Mucosa of gallbladder (tissue), 1 donor: ENCODE measurements around the gene TSPAN5. TPM values are rescaled to one million over a fixed set of nuclear protein-coding genes. Genes with fewer than 3 reads are reported as not detected.

Experiments
- DNase-seq: peaks from one replicate; pipeline ENCODE4 v3.0.0-alpha.2; 2020; ENCODE audit warnings: low spot score
- total RNA-seq: library from RNA; stranded (reverse); gene quantifications from one replicate; pipeline ENCODE4 v1.2.1, GENCODE V29; 2021
- donor health status: DM: no; HTN: no; CAD: no.

The TSPAN5 gene
- total RNA-seq, 1 donor from 2014 or later, result 3.2 TPM

DNA sequence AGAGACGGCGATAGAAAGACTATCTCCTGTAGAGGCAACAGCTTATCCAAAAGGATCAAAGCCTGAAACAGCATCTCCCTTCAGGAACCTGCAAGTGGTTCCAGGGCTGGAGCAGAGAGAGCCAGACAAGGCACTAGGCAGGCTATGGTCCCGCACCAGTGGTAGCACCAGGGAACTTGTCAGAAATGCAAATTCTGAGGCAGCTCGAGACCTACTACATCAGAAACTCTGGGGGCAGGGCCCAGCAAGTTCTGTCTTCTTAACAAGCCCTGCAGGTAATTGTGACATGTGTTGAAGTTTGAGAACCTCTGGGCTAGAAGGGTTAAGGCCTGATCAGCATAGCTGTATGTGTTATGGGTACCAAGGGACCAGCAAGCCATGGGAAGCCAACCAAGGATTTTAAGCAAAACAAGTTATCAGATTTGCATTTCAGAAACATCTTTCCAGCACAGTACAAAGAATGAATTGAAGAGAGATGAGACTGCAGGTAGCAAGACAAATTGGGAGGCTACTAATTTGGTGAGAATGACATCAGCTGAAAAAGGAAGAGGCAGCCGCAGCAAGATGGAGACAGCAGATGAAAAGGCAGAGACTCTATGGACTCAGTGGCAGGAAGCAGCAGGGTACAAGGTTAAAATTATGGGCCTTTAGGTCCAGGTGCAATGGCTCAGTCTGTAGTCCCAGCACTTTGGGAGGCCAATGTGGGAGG is 139.7 kb downstream of the TSPAN5 start:
- DNase-seq, result no peak

DNA sequence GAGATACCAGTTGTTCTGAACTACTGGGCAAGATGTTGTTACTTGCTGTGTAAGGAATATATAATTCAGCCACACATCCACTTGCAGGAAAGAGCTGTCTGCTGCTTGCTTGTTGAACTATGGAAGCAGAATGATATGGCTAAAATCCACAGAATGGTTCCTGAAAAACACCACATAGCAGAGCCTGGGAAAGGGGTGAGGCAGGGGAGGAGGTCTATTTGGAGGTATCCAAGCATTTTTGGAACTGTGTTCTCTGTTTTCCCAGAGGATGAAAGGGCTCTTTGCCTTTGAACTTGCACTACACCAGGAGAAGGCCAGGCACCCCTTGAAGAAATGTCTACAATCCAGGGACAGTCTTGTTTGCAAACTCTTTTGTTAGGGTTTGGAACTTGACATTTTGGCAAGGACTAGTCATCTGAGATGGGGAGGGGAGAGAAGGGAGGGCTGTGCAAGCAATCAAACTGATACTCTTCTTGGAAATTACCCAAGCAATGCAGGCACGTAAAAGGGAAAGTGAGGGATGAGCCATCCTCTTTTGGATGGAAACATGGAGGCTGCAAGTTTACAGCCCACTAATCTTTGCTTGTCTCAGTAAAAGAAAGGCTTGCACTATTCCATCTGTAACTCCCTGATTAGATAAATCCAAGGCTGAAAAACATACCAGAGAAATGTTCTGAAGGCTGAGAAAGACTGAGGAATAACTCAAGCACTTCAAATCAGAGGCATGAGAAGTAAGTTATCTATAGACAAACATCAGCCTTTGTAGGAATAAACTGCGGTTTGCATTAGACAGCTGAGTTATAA is 141.0 kb downstream of the TSPAN5 start:
- no peak for DNase-seq

DNA sequence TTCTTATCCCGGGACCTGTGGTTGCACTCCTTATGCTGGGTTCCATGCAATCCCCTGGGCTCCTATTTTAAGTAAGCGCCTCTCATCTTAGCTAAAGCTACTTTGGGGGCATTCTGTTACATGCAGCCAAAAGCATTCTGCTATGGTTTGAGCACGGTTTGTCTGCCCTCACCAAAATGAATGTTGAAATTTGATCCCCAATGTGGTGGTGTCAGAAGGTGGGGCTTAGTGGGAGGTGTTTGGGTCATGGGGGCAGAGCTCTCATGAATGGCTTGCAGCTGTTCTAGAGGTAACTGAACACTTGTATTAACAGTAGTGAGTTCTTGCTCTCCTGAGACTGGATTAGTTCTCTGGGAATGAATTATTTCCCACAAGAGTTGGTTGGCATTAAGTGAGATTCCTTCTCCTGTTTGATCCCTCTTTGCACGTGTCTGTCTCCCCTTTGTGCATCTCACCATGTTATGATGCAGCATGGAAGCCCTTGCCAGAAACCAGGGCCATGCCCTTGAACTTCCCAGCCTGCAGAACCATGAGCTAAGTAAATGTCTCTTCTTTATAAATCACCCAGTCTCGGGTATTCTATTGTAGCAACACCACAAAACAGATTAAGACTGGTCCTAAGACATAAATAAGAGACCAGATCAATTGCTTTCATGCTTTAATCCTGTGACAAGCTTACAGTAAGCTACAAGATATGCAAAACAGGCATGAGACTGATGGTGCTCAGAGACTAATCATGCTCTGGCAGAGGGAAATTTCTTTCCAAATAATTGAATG is 141.8 kb downstream of the TSPAN5 start:
- DNase-seq, result no peak

DNA sequence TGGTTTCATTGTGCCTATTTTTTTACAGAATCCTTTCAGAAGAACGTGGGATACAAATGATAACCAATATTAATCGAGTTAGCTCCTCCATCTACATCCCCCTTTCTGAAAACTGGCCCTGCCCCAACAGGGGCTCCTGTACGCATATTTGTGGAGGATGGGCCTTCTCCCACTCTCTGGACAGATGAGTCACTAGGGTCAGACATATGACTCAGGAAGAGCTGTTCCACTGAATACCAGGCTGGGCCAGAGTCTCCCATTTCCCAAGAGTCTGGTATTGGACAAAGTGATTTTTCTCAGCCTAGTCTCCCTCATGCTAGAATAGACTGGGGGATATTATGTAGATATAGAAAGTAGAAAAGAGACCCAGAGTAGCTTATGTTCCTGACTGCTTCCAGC is 142.4 kb downstream of the TSPAN5 start:
- DNase-seq, result no peak

- no peak for DNase-seq
Observed at GRCh38 chr4:98515470-98515809, 143.0 kb downstream of the TSPAN5 start.

DNA sequence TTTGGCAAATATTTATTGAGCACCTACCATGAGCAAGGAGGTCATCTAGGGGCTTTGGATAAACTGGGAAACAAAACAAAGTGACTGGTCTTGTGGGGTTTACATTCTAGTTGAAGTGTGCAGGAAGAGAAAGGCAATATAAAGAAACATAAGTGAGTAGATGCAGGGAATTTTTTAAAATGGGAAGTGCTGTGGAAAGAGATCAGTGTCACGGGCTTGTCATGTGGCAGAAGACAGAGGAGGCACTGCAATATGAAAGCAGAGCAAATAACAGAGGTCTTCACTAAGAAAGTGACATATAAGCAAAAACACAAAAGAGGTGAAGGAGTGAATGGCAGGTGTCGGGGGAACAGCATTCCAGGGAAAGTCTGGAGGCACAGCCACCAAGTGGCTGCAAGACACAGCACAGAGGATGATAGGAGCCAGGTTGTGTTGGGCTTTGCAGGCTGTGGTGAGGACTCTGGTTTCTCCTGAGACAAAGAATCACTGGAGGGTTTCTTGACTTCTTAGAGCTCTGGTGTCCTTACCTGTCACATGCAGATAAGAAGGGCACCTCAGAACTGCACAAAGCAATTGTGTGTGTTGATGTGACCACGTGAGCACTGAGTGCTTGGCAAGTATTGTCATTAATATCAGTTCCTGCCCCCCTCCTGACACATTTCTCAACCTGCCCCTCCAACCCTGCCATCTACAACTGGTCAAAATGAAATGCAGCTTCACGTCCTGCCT is 143.5 kb downstream of the TSPAN5 start:
- DNase-seq, result no peak

DNA sequence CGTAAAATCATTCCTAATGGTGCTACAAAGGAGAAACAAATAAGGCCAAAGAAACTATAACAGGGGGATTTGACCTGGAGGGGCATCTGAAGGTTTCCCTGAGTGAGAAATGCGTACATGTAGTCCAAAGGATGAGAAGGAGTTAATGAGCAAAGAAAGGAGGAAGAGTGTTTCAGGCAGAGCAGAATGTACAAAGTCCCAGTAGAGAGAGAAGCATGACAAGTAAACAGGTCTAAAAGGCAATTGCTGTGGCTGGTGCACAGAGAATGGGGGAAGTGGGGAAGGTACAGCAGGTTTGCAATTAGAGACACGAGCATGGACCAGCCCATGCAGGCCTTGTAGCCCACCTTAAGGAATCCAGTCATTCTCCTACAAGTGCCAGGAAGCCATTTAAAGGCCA is 145.5 kb downstream of the TSPAN5 start:
- no peak for DNase-seq

GRCh38 chr4:98510757-98511517 is 147.5 kb downstream of the TSPAN5 start:
- no peak for DNase-seq

DNA sequence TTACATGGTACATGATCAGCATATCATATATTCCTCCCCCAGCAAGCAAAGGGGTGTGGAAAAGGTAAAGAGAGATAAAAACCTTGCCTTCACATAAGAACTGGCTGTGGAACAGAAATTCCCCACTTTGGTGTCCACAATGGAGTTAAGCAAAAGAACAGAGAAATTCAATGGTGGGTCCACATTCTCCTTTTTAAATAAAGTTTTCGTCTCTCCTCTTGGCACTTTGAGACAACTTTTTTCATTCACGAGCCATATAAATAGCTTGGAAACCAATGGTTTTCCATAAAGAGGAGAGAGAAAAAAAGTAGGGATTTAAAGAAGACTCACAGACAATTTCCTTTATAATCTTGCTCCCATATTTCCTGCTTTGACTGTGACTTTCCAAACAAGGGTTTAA is 148.1 kb downstream of the TSPAN5 start:
- DNase-seq, result no peak

DNA sequence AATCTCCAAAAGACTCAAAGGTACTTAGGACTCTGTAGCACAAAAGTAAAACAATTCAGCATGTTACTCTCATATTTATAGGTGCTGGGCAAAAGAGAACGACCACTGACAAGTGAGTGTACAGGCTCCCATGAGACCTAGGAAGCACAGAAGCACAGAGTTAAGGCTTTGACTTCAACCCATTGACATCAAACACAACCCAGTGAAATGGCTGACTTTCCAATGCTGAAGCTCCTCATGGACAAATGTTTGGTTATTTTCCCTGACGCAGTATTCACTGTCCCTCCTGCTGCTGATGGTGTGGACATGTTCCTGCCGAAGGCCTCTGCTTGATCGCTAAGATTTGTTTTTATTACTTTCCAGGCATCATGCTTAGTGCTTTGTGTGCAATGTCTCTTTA is 148.7 kb downstream of the TSPAN5 start:
- DNase-seq, result no peak

DNA sequence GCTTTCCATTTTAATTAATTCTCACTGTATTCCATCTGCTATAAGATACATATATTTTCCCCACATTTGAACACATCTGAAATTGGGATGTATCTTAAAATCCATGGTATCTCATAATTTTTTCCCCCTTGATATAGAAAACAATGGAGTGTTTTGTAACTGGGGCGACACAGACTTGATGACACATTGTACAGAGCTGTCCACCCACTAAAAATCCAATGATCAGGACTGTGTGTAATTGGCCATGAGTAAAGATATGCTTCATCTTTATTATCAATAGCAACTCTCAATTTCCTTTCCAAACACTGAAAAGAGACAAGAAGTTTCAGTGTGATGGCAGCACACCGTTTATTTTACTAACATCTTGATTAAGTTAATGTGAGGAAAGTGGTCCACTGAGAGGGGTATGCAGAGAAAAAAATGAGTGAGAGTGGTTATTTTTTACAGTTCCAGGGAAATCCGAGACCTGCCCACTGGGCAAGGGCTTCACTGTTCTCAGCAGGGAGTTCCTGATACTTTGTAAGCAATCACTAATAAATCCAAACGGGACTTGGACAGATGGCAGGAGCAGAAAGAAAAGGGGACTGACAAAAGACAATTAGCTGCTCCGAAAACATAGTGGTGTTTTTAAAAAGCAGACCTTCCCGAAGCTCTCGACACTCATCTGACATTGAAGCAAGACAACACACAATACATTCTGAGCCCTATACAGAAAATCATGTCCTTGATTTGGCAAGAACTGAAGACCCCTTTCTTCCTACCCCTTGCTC is 149.4 kb downstream of the TSPAN5 start:
- DNase-seq, result no peak

DNA sequence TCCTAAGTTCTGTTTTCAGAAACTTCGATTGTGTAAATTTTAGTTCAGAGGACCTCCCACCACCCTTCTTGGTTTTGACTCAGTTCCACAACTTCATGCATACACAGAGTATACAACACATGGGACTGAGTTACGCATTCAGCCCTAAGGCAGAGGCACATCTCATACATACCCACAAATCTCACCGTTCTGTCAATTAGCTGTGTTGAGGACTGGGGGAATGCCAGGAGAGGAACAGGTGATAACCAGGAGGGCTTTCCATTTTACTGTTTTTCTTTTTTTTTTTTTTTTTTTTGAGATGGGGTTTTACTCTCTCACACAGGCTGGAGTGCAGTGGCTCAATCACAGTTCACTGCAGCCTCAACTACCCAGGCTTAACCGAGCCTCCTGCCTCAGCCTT is 150.2 kb downstream of the TSPAN5 start:
- DNase-seq, result no peak

DNA sequence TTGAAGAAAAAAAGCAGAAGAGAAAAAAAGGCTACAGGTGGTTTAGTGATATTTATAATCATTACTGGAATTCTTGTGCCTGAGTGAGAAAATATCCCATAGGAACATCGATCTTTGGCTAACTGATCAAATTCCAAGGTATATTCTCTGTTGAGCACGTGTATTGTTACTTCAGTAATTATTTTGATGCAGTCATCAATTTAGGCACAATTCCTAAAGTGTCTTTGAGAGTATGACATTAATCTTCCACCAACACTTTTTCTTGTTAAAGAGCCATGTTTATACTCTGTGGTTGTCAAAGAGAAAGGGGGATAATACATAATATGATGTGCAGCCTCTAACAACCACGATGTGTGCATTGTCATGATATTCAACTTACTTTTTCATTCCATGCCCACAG is 151.1 kb downstream of the TSPAN5 start:
- no peak for DNase-seq

DNA sequence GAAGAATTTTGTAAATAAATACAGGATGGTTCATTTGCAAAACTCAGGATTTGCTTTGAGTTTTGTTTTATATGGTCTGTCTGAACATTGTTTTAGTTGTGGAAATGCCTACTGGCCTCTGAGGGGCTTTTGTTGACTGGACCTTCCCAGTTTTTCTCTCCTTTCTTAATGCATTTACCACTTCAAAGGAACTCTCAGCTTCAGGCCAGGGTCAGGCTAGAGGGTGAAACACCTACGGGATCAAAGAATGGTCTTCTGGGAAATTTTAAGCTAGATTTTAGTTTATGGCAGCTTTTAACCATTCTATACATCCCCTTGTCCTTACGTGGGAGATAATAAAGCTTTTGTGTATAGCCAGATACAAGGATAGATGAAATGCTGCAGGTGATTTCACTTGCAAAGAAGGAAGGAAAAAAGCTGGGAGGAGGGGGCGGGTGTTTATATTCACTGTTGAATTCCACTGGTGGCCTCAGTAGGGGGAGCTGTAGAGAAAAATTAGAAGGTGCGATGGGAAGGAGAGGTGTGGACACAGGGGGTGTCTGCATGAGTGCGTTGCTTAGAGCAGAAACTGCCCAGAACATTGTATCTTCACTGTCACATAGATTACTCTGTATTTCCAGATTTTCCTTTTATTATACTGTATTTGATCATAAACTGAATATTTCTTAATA is 151.8 kb downstream of the TSPAN5 start:
- no peak for DNase-seq

- no peak for DNase-seq
Observed at GRCh38 chr4:98505992-98506391, 152.4 kb downstream of the TSPAN5 start.

DNA sequence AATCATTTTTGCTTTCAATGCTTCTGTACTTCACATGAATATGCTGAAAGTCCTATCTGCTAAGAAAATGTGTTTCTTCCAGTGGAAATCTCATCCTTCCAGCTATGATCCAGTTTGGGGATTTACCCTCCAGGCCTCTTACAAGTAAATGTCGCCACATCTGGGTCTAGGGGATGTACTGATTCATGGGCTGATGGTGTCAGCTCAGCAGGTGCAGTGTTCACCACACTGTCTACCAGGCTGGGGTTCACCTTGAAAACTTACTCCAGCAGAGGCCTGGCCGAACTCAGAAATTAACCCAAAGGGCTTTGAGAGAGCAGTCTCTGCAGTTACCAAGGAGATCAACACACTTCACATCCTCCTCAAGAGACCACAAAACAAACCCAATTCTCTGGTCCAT is 154.3 kb downstream of the TSPAN5 start:
- no peak for DNase-seq

GRCh38 chr4:98503676-98504075 is 154.7 kb downstream of the TSPAN5 start:
- no peak for DNase-seq

GRCh38 chr4:98502624-98503023 is 155.8 kb downstream of the TSPAN5 start:
- DNase-seq, result no peak

- no peak for DNase-seq
Observed at GRCh38 chr4:98502031-98502430, 156.4 kb downstream of the TSPAN5 start.

DNA sequence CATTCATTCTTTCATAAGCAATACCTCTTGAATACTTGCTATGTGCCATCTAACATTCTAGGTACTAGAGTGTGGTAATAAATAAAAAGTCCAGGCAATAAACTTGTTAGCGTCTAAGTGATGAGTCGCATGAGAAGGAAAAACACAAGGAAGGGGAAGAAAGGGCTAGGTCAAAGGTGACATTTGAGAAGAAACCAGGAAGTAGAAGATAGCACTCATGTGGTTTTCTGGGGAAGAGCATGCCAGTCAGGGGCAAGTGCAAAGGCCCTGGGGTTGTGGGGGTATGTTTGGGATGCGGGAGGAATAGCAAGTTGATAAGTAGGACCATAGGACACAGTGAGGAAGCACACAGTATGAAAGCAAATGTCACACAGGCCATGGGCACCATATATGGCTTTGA is 157.0 kb downstream of the TSPAN5 start:
- no peak for DNase-seq
